Lower lobe of right lung (tissue), 2 donors: Measurements from ENCODE around the gene CERT1. TPM values are rescaled to one million over a fixed set of nuclear protein-coding genes. Genes with fewer than 3 reads are reported as not detected.

Experiments used
- ATAC-seq, 2 donors: fragments of 200-7000 bp; cut with Tn5 transposase; one replicate each; pipeline ENCODE4 v1.9.1; 2020 to 2022; ENCODE audit warnings: mild to moderate bottlenecking in 2 of 2, moderate library complexity in 2 of 2
- DNase-seq: peaks from one replicate; pipeline ENCODE4 v3.0.0-alpha.2; 2020
- H3K27ac ChIP-seq: fragments of 200-600 bp; one replicate; pipeline ENCODE4 v1.8.0; 2022
- H3K27me3 ChIP-seq: fragments of 200-600 bp; one replicate; pipeline ENCODE4 v1.8.0; 2022; ENCODE audit warnings: low read depth
- H3K36me3 ChIP-seq: fragments of 200-600 bp; one replicate; pipeline ENCODE4 v1.8.0; 2022; ENCODE audit warnings: mild to moderate bottlenecking
- H3K4me1 ChIP-seq: fragments of 200-600 bp; one replicate; pipeline ENCODE4 v1.8.0; 2022
- H3K4me3 ChIP-seq: fragments of 200-600 bp; one replicate; pipeline ENCODE4 v1.8.0; 2022; ENCODE audit warnings: mild to moderate bottlenecking
- H3K9me3 ChIP-seq: fragments of 200-600 bp; one replicate; pipeline ENCODE4 v1.8.0; 2022
- intact Hi-C: fragments of 100-400 bp; cut with DNase I; formaldehyde crosslinking; loops from one replicate; pipeline ENCODE4 v1.11.0; 2022
- total RNA-seq: library from RNA; stranded (reverse); fragmentation: NEBNext Ultra II Directional; extraction: Animal tissue kit (Norgen Biotek cat#: 25700); gene quantifications from one replicate; pipeline ENCODE4 v1.2.1, GENCODE V29; 2021
- TF ChIP-seq, protein P1 (sequence below): fragments of 200-600 bp; IDR thresholded peaks from one replicate; pipeline ENCODE4 v1.8.0; 2022; ENCODE audit warnings: antibody characterized with exemption, mild to moderate bottlenecking
- donor health status: DM: no; HTN: yes; CAD: no; lungs with severe emphysema.

CERT1 gene
- total RNA-seq, 1 donor from 2014 or later = 70.9 TPM

DNA sequence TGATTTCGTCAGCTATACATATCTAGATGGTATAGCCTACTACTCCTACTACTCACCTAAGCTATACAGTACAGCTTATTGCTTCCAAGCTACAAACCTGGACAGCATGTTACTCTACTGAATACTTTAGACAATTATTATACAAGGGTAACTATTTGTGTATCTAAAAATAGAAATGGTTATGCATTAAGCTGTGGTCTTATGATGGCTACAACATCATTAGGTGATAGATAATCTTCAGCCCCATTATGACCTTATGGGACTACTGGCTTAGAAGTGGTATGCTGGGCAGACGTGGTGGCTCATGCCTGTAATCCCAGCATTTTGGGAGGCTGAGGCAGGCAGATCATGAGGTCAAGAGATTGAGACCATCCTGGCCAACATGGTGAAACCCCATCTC lies 40.2 kb downstream of the CERT1 start:
- Histone ChIP-seq H3K9me3 (peaks cover 26% of the 10 kb centered on the region), H3K36me3 (no peaks in the 10 kb centered on the region), H3K27ac (no peak overlapping the region), H3K27me3 (no peaks in the 10 kb centered on the region), H3K4me1 (peaks cover 3% of the 10 kb centered on the region), H3K4me3 (no peak overlapping the region)
- intact Hi-C loops = no loop called here
- ATAC-seq (no peak), DNase-seq (no peak)
- TF ChIP-seq, protein P1, sequence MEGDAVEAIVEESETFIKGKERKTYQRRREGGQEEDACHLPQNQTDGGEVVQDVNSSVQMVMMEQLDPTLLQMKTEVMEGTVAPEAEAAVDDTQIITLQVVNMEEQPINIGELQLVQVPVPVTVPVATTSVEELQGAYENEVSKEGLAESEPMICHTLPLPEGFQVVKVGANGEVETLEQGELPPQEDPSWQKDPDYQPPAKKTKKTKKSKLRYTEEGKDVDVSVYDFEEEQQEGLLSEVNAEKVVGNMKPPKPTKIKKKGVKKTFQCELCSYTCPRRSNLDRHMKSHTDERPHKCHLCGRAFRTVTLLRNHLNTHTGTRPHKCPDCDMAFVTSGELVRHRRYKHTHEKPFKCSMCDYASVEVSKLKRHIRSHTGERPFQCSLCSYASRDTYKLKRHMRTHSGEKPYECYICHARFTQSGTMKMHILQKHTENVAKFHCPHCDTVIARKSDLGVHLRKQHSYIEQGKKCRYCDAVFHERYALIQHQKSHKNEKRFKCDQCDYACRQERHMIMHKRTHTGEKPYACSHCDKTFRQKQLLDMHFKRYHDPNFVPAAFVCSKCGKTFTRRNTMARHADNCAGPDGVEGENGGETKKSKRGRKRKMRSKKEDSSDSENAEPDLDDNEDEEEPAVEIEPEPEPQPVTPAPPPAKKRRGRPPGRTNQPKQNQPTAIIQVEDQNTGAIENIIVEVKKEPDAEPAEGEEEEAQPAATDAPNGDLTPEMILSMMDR = no peak

DNA sequence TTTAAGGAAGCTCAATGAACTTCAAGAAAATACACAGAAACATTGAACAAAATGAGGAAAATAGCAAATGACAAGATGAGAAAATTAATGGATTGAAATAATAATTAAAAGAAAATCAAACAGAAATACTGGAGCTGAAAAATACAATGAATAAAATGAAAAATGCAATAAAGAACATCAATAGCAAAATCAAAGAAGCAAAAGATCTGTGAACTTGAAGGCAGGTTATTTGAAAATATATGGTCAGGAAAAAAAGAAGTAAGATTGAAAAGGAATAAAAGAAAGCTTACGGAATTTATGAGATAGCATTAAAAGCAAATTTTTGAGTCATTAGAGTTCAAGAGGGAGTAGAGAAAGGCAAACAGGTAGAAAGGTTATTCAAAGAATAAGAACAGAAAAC lies 42.4 kb downstream of the CERT1 start:
- Histone ChIP-seq H3K27ac (no peak overlapping the region), H3K36me3 (no peaks in the 10 kb centered on the region), H3K27me3 (no peaks in the 10 kb centered on the region), H3K4me1 (peaks cover 19% of the 10 kb centered on the region), H3K4me3 (no peak overlapping the region), H3K9me3 (peaks cover 26% of the 10 kb centered on the region)
- intact Hi-C loops = no loop called here
- ATAC-seq = no peak
- DNase-seq = no peak
- TF ChIP-seq, protein P1 = no peak

DNA sequence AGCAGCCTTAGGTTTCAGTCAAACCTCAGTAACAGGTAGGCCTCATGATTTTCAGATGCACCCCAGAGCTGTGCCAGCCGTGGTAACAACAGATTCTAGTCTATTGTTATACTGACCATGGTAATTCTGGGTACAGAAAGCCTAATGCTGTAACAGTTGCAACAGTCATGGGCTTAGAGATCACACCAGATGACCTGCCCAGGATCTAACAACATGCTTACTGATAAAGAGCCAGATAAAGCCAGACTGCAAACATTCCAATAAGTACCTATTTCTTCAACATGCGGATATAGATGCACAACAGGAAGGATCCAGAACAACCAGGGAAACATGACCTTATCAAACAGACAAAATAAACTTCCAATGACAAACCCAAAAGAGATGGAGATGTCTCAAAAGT lies 42.8 kb downstream of the CERT1 start:
- Histone ChIP-seq H3K9me3 (peaks cover 26% of the 10 kb centered on the region), H3K27me3 (no peaks in the 10 kb centered on the region), H3K36me3 (no peaks in the 10 kb centered on the region), H3K4me1 (peaks cover 19% of the 10 kb centered on the region), H3K4me3 (no peak overlapping the region), H3K27ac (no peak overlapping the region)
- DNase-seq (no peak), ATAC-seq (no peak)
- TF ChIP-seq, protein P1 = no peak
- intact Hi-C loops = no loop called here

DNA sequence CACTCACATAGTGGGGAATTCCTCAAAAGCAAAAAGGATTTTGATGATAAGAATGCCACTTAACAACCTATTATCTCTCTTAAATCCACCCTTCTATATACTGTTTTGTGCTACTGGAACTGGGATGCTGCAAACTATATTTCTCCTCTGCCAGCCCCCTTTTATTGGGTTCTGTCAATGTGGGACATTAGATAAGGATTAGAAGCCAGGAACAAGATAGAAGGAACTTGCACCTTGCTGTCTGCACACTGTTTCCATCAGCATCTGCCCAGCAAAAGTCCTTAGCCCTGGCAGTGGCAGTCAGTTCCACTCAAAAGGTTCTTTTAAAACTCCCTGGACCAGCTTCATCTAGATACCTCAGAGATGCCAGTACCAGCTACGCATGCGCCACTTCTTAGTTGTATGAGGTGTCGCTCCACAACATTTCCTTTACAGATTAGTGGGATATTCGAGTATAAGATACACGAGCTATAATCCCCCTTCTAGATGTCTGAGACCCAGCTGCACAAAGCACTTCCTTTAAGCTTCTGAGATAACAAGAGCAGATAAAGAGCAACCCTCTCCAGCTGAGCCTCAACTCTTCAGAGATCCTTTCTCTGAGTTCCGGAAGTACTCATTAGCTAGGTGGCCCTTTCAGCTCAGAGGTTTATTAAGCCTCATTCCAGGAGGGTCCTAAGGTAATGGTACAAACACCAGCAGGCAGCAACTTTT lies 45.3 kb downstream of the CERT1 start:
- H3K9me3 ChIP-seq = peaks cover 26% of the 10 kb centered on the region
- H3K27me3 ChIP-seq = no peaks in the 10 kb centered on the region
- no peak overlapping the region for H3K27ac ChIP-seq
- intact Hi-C loops = no loop called here
- H3K4me3 ChIP-seq = no peak overlapping the region
- TF ChIP-seq, protein P1 = no peak
- no peak for ATAC-seq
- H3K4me1 ChIP-seq = peaks cover 25% of the 10 kb centered on the region
- no peak for DNase-seq
- H3K36me3 ChIP-seq = no peaks in the 10 kb centered on the region

DNA sequence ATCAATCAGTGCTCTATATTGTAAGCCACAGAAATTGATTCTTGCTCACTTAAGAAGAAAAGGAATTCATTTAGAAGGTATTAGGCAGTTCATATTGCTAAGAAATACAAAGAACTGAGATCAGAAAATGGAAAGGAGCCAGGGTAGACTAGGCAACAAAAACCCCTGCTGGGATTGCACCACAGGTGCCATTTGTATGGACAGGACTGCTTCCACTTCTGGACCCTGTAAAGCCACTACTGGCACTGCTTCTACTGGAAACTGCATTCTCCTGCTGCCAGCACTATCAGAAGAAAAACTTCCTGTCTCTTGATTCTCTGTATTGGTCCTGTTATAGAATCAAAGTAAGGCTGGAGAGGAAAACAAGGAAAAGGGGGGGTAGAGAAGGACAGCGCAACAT lies 45.9 kb downstream of the CERT1 start:
- Histone ChIP-seq H3K9me3 (peaks cover 24% of the 10 kb centered on the region), H3K36me3 (no peaks in the 10 kb centered on the region), H3K27me3 (no peaks in the 10 kb centered on the region), H3K27ac (no peak overlapping the region), H3K4me3 (no peak overlapping the region), H3K4me1 (peaks cover 25% of the 10 kb centered on the region)
- DNase-seq (no peak), ATAC-seq (peak; percentile 35 to 39)
- TF ChIP-seq, protein P1 = no peak
- intact Hi-C loops = no loop called here
